Tibial nerve (tissue), 4 donors: ENCODE data around the gene SYT5.

Source experiments
- CTCF ChIP-seq, 5 experiments: fragments of 200-600 bp in 3 of 5; fragments of 450-650 bp in 2 of 5; sonication (generic) in 3 of 5; IDR thresholded peaks; one replicate each; pipeline ENCODE4 v1.5.1; 2016 to 2019; ENCODE audit warnings: antibody characterized with exemption in 5 of 5, mild to moderate bottlenecking in 3 of 5, moderate library complexity in 2 of 5
- EP300 ChIP-seq, 2 donors: sonication (generic); formaldehyde crosslinking; IDR thresholded peaks; one replicate each; pipeline ENCODE4 v1.6.1; 2017; ENCODE audit warnings: antibody characterized with exemption in 2 of 2, mild to moderate bottlenecking in 1 of 2

- TF ChIP-seq CTCF (IDR thresholded peaks at IDR 0.05) (no peak), EP300 (IDR thresholded peaks at IDR 0.05) (no peak)
Observed at GRCh38 chr19:55146705-55147273, 33.3 kb downstream of the SYT5 start.
